Calu3 (cell line): ENCODE data around the gene ARHGEF6. TPM values are rescaled to one million over a fixed set of nuclear protein-coding genes. Genes with fewer than 3 reads are reported as not detected.

Source experiments
- BruUV-seq: library from RNA; stranded (reverse); fragments of 400-500 nt; replicated peaks from 2 replicates; lab custom pipeline; 2021; lab: Mats Ljungman, UMichigan
- CTCF ChIA-PET: fragments of 300-600 bp; sonication (Branson Sonifier 250); formaldehyde crosslinking; loops from one replicate; lab custom pipeline; 2022; ENCODE audit warnings: antibody characterized with exemption; lab: Charles Lee
- DNase-seq: peaks from one replicate; pipeline ENCODE4 v3.0.0; 2022
- H3K27ac Mint-ChIP-seq: one replicate; pipeline ENCODE4 v1.8.0; 2022; ENCODE audit warnings: mixed read lengths; ENCODE audit not compliant: unreplicated experiment
- H3K27me3 Mint-ChIP-seq: one replicate; pipeline ENCODE4 v1.8.0; 2022; ENCODE audit warnings: mixed read lengths; ENCODE audit not compliant: unreplicated experiment
- H3K36me3 Mint-ChIP-seq: one replicate; pipeline ENCODE4 v1.8.0; 2022; ENCODE audit warnings: mild to moderate bottlenecking, moderate library complexity, mixed read lengths; ENCODE audit not compliant: insufficient read depth, unreplicated experiment
- H3K4me1 Mint-ChIP-seq: one replicate; pipeline ENCODE4 v1.8.0; 2022; ENCODE audit warnings: mild to moderate bottlenecking, low read depth, mixed read lengths; ENCODE audit not compliant: unreplicated experiment
- H3K4me3 Mint-ChIP-seq: one replicate; pipeline ENCODE4 v1.8.0; 2022; ENCODE audit warnings: mild to moderate bottlenecking, low read depth, moderate library complexity, mixed read lengths; ENCODE audit not compliant: unreplicated experiment
- H3K9me3 Mint-ChIP-seq: one replicate; pipeline ENCODE4 v1.8.0; 2022; ENCODE audit warnings: low read depth, mixed read lengths; ENCODE audit not compliant: unreplicated experiment
- intact Hi-C: fragments of 100-400 bp; cut with micrococcal nuclease; formaldehyde crosslinking; loops from one replicate; pipeline ENCODE4 v1.10.0; 2022; ENCODE audit not compliant: unreplicated experiment
- total RNA-seq: library from RNA; stranded (reverse); gene quantifications from 2 replicates; pipeline ENCODE4 v1.2.3, GENCODE V29; 2022
- TF ChIP-seq, protein P1 (sequence below): fragments of 200-600 bp; IDR thresholded peaks from one replicate; pipeline ENCODE4 v1.8.0; 2022; ENCODE audit warnings: antibody characterized with exemption; ENCODE audit not compliant: unreplicated experiment

The ARHGEF6 gene
- total RNA-seq, 1 experiment from 2014 or later: 0.07 TPM

- Mint-ChIP-seq H3K27ac (no peak overlapping the region), H3K27me3 (peaks cover 2% of the 10 kb centered on the region), H3K4me1 (no peaks in the 10 kb centered on the region), H3K4me3 (no peak overlapping the region), H3K36me3 (no peaks in the 10 kb centered on the region), H3K9me3 (no peaks in the 10 kb centered on the region)
- intact Hi-C loops: loop anchor here (5.0 kb wide), 1 partner anchor 459 kb away; no protein-coding TSS in a partner anchor
- TF ChIP-seq, protein P1, sequence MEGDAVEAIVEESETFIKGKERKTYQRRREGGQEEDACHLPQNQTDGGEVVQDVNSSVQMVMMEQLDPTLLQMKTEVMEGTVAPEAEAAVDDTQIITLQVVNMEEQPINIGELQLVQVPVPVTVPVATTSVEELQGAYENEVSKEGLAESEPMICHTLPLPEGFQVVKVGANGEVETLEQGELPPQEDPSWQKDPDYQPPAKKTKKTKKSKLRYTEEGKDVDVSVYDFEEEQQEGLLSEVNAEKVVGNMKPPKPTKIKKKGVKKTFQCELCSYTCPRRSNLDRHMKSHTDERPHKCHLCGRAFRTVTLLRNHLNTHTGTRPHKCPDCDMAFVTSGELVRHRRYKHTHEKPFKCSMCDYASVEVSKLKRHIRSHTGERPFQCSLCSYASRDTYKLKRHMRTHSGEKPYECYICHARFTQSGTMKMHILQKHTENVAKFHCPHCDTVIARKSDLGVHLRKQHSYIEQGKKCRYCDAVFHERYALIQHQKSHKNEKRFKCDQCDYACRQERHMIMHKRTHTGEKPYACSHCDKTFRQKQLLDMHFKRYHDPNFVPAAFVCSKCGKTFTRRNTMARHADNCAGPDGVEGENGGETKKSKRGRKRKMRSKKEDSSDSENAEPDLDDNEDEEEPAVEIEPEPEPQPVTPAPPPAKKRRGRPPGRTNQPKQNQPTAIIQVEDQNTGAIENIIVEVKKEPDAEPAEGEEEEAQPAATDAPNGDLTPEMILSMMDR: no peak
- no peak for DNase-seq
- CTCF ChIA-PET: no interaction called here
- BruUV-seq: no TSS peak
Observed at GRCh38 chrX:136781180-136781797, 557 bp upstream of the ARHGEF6 start.

- no TSS peak for BruUV-seq
- Mint-ChIP-seq H3K36me3 (no peaks in the 10 kb centered on the region), H3K4me3 (no peak overlapping the region), H3K9me3 (no peaks in the 10 kb centered on the region), H3K4me1 (no peaks in the 10 kb centered on the region), H3K27me3 (peaks cover 12% of the 10 kb centered on the region), H3K27ac (no peak overlapping the region)
- TF ChIP-seq, protein P1: no peak
- no peak for DNase-seq
- intact Hi-C loops: loop anchor here (5.0 kb wide), 1 partner anchor 458 kb away; no protein-coding TSS in a partner anchor
- CTCF ChIA-PET: no interaction called here
Observed at GRCh38 chrX:136780241-136780640, 491 bp downstream of the ARHGEF6 start.

DNA sequence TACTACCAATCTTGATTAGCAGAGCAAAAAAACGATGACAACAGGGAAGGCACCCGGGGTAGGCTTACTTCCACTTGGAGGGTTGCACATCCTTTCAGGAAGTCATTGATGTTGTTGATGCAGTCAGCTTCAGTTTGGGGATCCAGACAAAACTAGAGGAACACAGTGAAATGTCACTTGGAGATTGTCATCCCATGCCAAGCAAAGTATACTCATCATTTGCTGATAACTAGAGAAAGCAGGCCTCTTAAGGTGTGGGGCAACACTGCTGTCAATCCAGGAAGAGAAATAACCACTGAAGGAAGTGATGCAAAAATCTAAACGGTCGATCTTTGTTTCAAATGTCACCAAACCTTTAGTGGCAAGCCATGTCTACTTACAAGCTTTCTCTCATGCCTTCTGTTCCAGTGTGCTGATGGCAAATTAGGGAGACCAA, 1.4 kb downstream of the ARHGEF6 start:
- BruUV-seq: no TSS peak
- no peak overlapping the region for H3K4me3 Mint-ChIP-seq
- no peak for DNase-seq
- TF ChIP-seq, protein P1: no peak
- intact Hi-C loops: no loop called here
- H3K36me3 Mint-ChIP-seq: no peaks in the 10 kb centered on the region
- H3K9me3 Mint-ChIP-seq: no peaks in the 10 kb centered on the region
- CTCF ChIA-PET: no interaction called here
- H3K27me3 Mint-ChIP-seq: peaks cover 21% of the 10 kb centered on the region
- H3K4me1 Mint-ChIP-seq: no peaks in the 10 kb centered on the region
- H3K27ac Mint-ChIP-seq: no peak overlapping the region

GRCh38 chrX:136778916-136779315, 1.8 kb downstream of the ARHGEF6 start:
- no peak for DNase-seq
- Mint-ChIP-seq H3K27me3 (peaks cover 25% of the 10 kb centered on the region), H3K36me3 (no peaks in the 10 kb centered on the region), H3K9me3 (no peaks in the 10 kb centered on the region), H3K4me1 (no peaks in the 10 kb centered on the region), H3K27ac (no peak overlapping the region), H3K4me3 (no peak overlapping the region)
- CTCF ChIA-PET: no interaction called here
- no TSS peak for BruUV-seq
- TF ChIP-seq, protein P1: no peak
- intact Hi-C loops: no loop called here
